NCI-H128 (cell line): ENCODE measurements around the gene GALNT12.
A peak's percentile ranks its signal among the peaks of the same experiment; 100 is the strongest.

Source experiments
- DNase-seq: peaks from one replicate; lab custom pipeline; 2025; ENCODE audit not compliant: unreplicated experiment; lab: John Stamatoyannopoulos, UW

Gene GALNT12

GRCh38 chr9:98855592-98855991 lies 48.1 kb downstream of the GALNT12 start:
- DNase-seq = no peak

DNA sequence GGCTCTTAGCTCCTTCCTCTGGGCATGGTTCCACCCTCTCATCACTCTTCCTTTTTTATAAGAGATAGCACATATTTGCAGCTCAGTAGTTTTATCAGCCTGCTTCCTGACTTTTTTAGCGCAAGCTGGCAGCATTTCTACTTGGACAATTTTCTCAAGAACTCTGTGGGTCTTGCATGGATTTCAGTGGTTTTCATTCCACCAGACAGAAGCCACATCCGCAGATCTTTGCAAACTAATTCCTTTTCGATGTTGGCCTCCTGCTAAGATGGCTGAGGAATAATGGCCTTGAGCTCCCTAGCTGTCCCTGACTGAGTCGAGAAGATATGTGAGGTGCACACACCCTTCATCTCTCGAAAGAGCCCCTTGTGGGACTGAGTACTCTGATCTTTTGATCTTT lies 49.5 kb downstream of the GALNT12 start:
- no peak for DNase-seq

GRCh38 chr9:98859941-98860340 lies 52.5 kb downstream of the GALNT12 start:
- DNase-seq = no peak

DNA sequence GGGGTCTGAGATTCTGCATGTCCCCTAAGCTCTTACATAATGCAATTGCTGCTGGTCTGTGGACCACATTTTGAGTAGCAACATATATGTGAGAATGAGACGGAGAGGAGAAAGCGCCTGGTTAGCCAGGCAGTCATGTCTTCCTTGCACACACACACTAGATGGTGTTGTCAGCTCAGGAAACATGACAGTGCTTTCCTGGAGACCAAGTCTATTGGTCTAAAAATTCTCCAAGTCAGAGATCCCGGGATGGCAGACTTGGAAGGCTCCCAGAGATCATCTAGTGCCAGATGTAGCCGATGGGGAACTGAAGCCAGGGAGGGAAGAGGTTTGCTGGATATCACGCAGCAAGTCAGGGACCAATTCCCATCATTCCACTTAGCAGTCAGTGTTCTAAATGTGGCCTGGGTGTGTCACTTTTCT lies 53.4 kb downstream of the GALNT12 start:
- peak; percentile 11 for DNase-seq

DNA sequence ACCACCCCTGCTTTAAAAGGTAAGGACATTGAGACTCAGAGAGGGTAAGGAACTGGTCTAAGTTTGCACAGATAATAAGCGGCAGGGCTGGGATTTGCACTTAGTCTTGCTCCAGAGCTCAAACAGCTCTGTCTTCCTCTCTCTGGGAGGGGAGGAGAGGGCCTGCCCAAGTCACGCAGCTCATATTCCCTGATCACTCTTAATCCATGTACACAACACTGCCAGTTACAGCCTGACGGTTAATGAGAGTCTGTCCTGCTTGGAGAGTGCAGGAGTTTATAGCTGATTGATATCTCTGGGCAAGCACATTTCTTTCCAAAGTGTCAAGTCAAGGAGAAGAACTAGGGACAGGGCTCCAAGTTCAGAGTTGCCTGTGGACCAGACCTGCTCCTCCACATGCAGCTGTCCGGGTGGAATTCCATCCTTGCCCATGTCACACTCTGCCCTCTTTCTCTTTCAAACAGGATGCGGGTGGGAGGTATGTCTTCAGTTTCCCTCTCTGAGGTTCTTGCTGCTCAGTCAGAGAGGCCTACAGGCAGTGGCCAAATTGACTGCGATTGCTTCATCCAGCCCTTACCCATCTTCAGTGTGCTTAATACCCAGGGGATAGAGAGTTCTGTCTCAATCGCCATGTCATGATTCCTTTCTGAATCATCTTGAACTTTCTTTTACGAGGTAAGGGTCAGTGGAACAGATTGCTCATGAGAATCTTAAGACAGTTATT lies 54.5 kb downstream of the GALNT12 start:
- DNase-seq = no peak

GRCh38 chr9:98862936-98863335 lies 55.5 kb downstream of the GALNT12 start:
- DNase-seq = no peak

- no peak for DNase-seq
Measured at GRCh38 chr9:98864281-98865174, 57.1 kb downstream of the GALNT12 start.

GRCh38 chr9:98865284-98865875 lies 57.9 kb downstream of the GALNT12 start:
- no peak for DNase-seq

GRCh38 chr9:98866435-98867102 lies 59.1 kb downstream of the GALNT12 start:
- DNase-seq = no peak

DNA sequence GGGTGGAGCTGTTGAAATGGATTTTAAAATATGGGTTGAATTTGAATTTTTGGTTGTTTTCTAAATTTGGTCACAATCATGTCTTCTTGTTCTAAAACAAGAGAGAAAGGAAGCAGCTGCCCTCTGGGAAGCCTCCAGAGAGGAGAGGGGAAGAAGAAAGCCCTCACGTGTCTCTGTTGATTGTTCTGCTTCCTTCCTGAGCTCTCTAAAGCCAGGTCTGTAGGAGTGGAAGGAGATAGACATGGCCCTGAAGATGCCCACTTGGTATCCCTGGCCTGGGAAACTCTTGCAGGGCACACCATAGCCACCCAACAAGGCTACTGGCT lies 59.6 kb downstream of the GALNT12 start:
- no peak for DNase-seq

DNA sequence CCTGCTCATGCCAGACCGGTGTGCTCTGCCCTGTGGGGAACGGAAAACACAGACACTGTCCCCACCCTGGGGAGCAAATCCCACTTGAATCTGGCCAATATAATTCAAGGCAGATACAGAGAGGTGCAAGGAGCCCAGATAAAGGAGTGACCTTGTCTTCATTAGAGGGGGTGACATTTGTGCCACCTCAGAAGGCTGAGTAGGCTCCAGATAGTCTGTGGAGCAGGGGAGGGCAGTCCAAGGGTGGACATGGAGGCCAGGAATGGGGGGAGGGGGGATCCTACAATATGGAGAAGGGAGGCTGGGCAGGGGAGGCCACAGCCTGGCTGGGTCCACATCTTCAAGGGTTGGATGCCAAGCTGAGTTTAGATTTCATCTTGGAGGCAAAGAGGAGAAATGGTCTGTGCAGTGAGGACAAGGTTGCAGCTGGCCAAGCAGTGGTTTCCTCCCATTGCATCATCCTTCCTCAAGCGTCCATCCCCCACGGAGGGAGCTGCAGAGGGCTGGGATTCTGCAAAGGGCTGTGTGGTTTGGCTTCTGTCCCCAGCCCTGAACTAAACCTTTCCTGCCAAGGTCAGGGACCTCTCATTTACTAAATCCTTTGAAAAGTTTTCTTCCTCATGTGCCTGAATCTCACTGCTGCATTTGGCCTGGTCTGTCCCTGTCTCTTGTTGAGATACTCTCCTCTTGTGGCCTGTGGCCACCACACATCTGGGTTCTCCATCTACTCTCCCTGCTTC lies 60.1 kb downstream of the GALNT12 start:
- DNase-seq = no peak

DNA sequence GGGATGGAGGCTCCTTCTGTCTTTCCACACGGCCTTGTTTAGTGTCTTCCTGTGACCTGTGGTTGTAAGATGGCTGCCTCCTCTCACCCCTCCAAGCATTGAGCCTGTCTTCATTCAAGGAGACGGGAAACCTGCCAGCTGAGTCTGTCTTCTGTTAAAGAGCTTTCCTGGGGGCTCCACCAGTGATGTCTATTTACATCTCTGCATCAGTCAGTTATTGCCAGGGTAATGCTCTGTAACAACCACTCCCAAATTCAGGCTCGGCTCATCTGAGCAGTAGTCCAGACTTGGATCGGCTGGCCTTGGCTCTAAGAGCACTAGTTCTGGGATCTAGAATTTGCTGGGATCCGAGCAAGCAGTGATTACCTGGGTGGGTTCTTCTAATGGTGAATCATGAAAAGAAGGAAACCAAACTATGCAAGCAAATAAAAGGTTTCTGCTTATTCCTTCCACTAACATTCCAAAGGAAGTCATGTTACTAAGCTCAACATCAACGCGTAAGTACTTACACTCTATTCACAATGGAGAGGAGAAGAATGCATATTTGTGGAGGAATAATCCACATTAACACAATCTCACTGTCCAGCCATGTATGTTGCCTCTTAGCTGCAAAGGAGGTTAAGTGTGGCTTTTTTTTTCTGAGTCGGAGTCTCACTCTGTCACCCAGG lies 61.7 kb downstream of the GALNT12 start:
- DNase-seq = no peak

- DNase-seq = no peak
Measured at GRCh38 chr9:98869866-98870265, 62.4 kb downstream of the GALNT12 start.

GRCh38 chr9:98870782-98871557 lies 63.5 kb downstream of the GALNT12 start:
- DNase-seq = no peak

GRCh38 chr9:98871558-98872065 lies 64.1 kb downstream of the GALNT12 start:
- DNase-seq = no peak

- no peak for DNase-seq
Measured at GRCh38 chr9:98873526-98873925, 66.1 kb downstream of the GALNT12 start.

GRCh38 chr9:98873951-98874371 lies 66.5 kb downstream of the GALNT12 start:
- no peak for DNase-seq

DNA sequence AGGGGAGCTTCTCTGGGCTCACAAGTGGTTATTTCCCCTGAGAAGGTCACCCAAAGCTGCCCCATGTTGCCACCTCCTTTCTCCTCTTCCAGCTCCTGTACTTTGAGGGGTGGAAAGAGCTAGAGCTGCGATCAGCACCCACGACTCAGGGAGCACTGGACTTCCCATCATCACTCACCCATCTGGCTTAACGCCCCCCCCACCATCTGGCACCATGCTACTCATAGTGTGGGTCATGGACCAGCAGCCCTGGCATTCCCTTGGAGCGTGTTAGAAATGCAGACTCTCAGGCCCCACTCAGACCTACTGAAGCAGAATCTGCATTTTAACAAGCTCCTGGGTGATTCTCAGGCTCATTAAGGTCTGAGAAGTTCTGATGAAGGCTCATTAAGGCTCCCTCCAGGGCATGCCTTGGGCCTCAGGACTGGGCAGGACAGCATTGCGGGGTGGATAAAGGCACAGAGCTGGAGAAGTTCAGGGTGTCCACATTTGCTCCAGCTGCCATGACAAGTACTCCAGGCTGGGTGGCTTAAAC lies 67.3 kb downstream of the GALNT12 start:
- DNase-seq = no peak

DNA sequence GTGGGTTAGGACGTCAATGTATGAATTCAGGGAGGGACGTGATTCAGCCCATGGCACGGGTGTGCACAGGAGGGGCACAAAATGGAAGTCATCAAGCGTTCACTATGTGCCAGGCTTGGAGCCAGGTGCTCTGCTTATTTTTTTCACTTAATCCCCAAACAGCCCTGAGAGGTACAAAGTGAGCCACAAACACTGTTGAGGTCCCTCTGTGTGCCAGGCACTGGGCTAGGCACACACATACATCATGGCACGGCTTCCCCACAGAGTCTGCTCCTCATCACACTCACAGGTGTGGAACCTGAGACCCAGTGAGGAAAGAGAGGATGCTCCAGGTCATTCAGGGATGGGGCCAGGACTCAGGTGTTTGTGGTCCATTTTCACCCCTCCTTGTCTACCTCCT lies 68.1 kb downstream of the GALNT12 start:
- DNase-seq = no peak
